Stimulated activated CD8-positive, alpha-beta memory T cell treated with anti-CD3 and anti-CD28 coated beads, Interleukin-15, amount 100 ng/mL, for 1 hour (primary cell): ENCODE results near the gene RALGAPA2.

Experiments used
- DNase-seq: peaks from one replicate; pipeline ENCODE4 v3.0.0-alpha.2; 2020; ENCODE audit warnings: low read depth

RALGAPA2 gene

GRCh38 chr20:20495729-20496503 is 216.5 kb downstream of the RALGAPA2 start:
- DNase-seq = no peak

- no peak for DNase-seq
Observed at GRCh38 chr20:20493701-20494100, 218.7 kb downstream of the RALGAPA2 start.

- DNase-seq = no peak
Observed at GRCh38 chr20:20492521-20493332, 219.7 kb downstream of the RALGAPA2 start.

- DNase-seq = no peak
Observed at GRCh38 chr20:20491784-20492264, 220.6 kb downstream of the RALGAPA2 start.

- DNase-seq = no peak
Observed at GRCh38 chr20:20491110-20491783, 221.2 kb downstream of the RALGAPA2 start.

GRCh38 chr20:20490673-20491072 is 221.8 kb downstream of the RALGAPA2 start:
- DNase-seq = no peak

- DNase-seq = no peak
Observed at GRCh38 chr20:20489648-20490341, 222.6 kb downstream of the RALGAPA2 start.

GRCh38 chr20:20489054-20489453 is 223.4 kb downstream of the RALGAPA2 start:
- DNase-seq = no peak

GRCh38 chr20:20488388-20488787 is 224.1 kb downstream of the RALGAPA2 start:
- no peak for DNase-seq

GRCh38 chr20:20487811-20488210 is 224.6 kb downstream of the RALGAPA2 start:
- no peak for DNase-seq

GRCh38 chr20:20483328-20483727 is 229.1 kb downstream of the RALGAPA2 start:
- no peak for DNase-seq

- DNase-seq = no peak
Observed at GRCh38 chr20:20482453-20482852, 230.0 kb downstream of the RALGAPA2 start.

- DNase-seq = no peak
Observed at GRCh38 chr20:20480689-20481088, 231.8 kb downstream of the RALGAPA2 start.

GRCh38 chr20:20480126-20480525 is 232.3 kb downstream of the RALGAPA2 start:
- DNase-seq = no peak

- DNase-seq = no peak
Observed at GRCh38 chr20:20477444-20478041, 234.9 kb downstream of the RALGAPA2 start.

- no peak for DNase-seq
Observed at GRCh38 chr20:20476504-20476903, 235.9 kb downstream of the RALGAPA2 start.

GRCh38 chr20:20473657-20474056 is 238.8 kb downstream of the RALGAPA2 start:
- no peak for DNase-seq

GRCh38 chr20:20472684-20473274 is 239.7 kb downstream of the RALGAPA2 start:
- DNase-seq = no peak

- DNase-seq = no peak
Observed at GRCh38 chr20:20466341-20466879, 246.0 kb downstream of the RALGAPA2 start.

- no peak for DNase-seq
Observed at GRCh38 chr20:20465252-20465651, 247.2 kb downstream of the RALGAPA2 start.

- DNase-seq = no peak
Observed at GRCh38 chr20:20463933-20464374, 248.5 kb downstream of the RALGAPA2 start.
